ENCODE data around the gene IRX3.

DNA sequence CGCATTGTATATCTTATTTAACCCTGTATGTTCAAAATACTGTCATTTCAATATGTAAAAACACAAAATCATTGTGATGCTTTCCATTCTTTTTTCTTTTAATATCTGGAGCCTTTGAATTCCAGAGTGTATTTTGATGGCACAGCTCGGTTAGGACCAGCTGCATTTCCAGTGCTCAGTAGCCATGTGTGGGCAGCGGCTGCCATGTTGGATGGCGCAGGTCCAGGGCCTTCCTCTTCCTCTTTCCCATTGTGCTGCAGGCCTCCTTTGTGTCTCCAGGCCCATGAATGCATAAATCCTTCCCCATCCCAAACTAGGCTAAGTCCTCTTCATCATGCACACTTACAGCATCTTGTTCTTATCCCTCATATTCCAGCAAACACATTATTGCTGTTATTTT lies 13.0 kb downstream of the IRX3 start:
- TF ChIP-seq, protein P1, sequence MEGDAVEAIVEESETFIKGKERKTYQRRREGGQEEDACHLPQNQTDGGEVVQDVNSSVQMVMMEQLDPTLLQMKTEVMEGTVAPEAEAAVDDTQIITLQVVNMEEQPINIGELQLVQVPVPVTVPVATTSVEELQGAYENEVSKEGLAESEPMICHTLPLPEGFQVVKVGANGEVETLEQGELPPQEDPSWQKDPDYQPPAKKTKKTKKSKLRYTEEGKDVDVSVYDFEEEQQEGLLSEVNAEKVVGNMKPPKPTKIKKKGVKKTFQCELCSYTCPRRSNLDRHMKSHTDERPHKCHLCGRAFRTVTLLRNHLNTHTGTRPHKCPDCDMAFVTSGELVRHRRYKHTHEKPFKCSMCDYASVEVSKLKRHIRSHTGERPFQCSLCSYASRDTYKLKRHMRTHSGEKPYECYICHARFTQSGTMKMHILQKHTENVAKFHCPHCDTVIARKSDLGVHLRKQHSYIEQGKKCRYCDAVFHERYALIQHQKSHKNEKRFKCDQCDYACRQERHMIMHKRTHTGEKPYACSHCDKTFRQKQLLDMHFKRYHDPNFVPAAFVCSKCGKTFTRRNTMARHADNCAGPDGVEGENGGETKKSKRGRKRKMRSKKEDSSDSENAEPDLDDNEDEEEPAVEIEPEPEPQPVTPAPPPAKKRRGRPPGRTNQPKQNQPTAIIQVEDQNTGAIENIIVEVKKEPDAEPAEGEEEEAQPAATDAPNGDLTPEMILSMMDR (IDR thresholded peaks at IDR 0.05) = no peak
- no peak for TF ChIP-seq POLR2AphosphoS5 (IDR thresholded peaks at IDR 0.05)

All from prostate gland (tissue), 2 donors.